ENCODE data around the gene CLASRP. TPM values are rescaled to one million over a fixed set of nuclear protein-coding genes. Genes with fewer than 3 reads are reported as not detected.
A peak's percentile ranks its signal among the peaks of the same experiment; 100 is the strongest.

Gene CLASRP
- total RNA-seq, 1 experiment from 2014 or later: 87.1 TPM

- no peak overlapping the region for H3K56ac ChIP-seq (ENCODE audit: insufficient read length, low read depth, low read length)
- no peaks in the 10 kb centered on the region for H4K20me1 ChIP-seq (ENCODE audit: control insufficient read depth, insufficient read depth, insufficient read length)
- no peak for DNase-seq
- H2BK120ac ChIP-seq (ENCODE audit: low read depth, low read length, poor library complexity, severe bottlenecking): no peak overlapping the region
- H4K8ac ChIP-seq (replicated peaks; ENCODE audit: insufficient read length, low read depth, low read length): no peak overlapping the region
- H3T11ph ChIP-seq (ENCODE audit: low read length): no peak overlapping the region
- no peaks in the 10 kb centered on the region for H3K79me1 ChIP-seq (ENCODE audit: insufficient read depth, low read depth, low read length, poor library complexity, severe bottlenecking)
- no peak overlapping the region for H3K27ac ChIP-seq (ENCODE audit: insufficient read length, low read depth, low read length)
- H3K23me2 ChIP-seq (ENCODE audit: insufficient read length, low read depth, low read length, poor library complexity, severe bottlenecking): no peaks in the 10 kb centered on the region
- peaks cover 82 to 88% of the 10 kb centered on the region in 2 experiments for H3K4me1 Mint-ChIP-seq
- no peak overlapping the region for H2AFZ ChIP-seq (ENCODE audit: low read length)
- H2BK15ac ChIP-seq (ENCODE audit: low read depth, low read length): no peak overlapping the region
- H2BK12ac ChIP-seq (ENCODE audit: insufficient read length, low read depth, low read length): no peak overlapping the region
- no CpG with 5 or more reads among the region's 25 CpGs for WGBS (ENCODE audit: extremely low coverage, insufficient read length, low lambda C conversion rate)
- no peak for TF ChIP-seq CTCF (conservative IDR thresholded peaks at IDR 0.05)
- H3K4me1 ChIP-seq (ENCODE audit: insufficient read depth, low read length): no peaks in the 10 kb centered on the region; the same call in 1 of the 2 replicates
- peaks cover 52% of the 10 kb centered on the region for H3K79me2 ChIP-seq (ENCODE audit: insufficient read depth, low read length)
- H4K5ac ChIP-seq (ENCODE audit: insufficient read length, low read depth, low read length): no peak overlapping the region
- H3K27me3 Mint-ChIP-seq (ENCODE audit: low read depth): no peaks in the 10 kb centered on the region
- no peak overlapping the region for H3K4ac ChIP-seq (ENCODE audit: low read depth, low read length)
- no peak overlapping the region for H3K14ac ChIP-seq (ENCODE audit: insufficient read depth, low read length)
- H3K36me3 Mint-ChIP-seq (ENCODE audit: insufficient read depth in 1 of 3, low read depth in 3 of 3): peaks cover 2 to 10% (median 8%) of the 10 kb centered on the region in 3 experiments; a peak in 6 of 7 replicates
- H3K4me2 ChIP-seq (ENCODE audit: insufficient read depth, insufficient read length, low read length): no peak overlapping the region
- no peaks in the 10 kb centered on the region for H3K9me3 ChIP-seq (ENCODE audit: control insufficient read depth, low read depth, low read length)
- peak overlapping the region in 1 of 2 experiments; percentile 54; a peak in 1 of 5 replicates for H3K4me3 Mint-ChIP-seq
- no peaks in the 10 kb centered on the region; a peak in 1 of 5 replicates for H3K9me3 Mint-ChIP-seq
- H2AK5ac ChIP-seq (ENCODE audit: insufficient read length, low read length): no peak overlapping the region
- H2BK5ac ChIP-seq (ENCODE audit: insufficient read length, low read length): no peak overlapping the region
- H3K27ac Mint-ChIP-seq: peak overlapping the region in 2 of 3 experiments; percentile 32 to 77; a peak in 4 of 7 replicates
- H4K91ac ChIP-seq (ENCODE audit: insufficient read length, low read depth, low read length): no peak overlapping the region
- no peak overlapping the region for H2BK20ac ChIP-seq (ENCODE audit: low read depth, low read length, poor library complexity, severe bottlenecking)
- H3K27me3 ChIP-seq (ENCODE audit: insufficient read depth, low read length): no peaks in the 10 kb centered on the region
- H3K18ac ChIP-seq (ENCODE audit: insufficient read length, low read depth, low read length): no peak overlapping the region
- no peak overlapping the region for H3K9ac ChIP-seq (ENCODE audit: extremely low read depth, insufficient read length, low read length)
- no peak overlapping the region for H3K23ac ChIP-seq (ENCODE audit: insufficient read length, low read depth, low read length)
Observed at GRCh38 chr19:45099467-45100191, 60.8 kb downstream of the CLASRP start.
